Neuron (in vitro differentiated cells): ENCODE results near the gene CD99L2.

Experiments
- H2AFZ ChIP-seq: one replicate; pipeline ENCODE4 v1.6.1; 2013; ENCODE audit warnings: low read depth, mild to moderate bottlenecking, inconsistent platforms, low read length, moderate library complexity
- H3K27me3 ChIP-seq: one replicate; pipeline ENCODE4 v1.6.1; 2013; ENCODE audit warnings: low read length; ENCODE audit not compliant: insufficient read depth
- H3K36me3 ChIP-seq: one replicate; pipeline ENCODE4 v1.6.1; 2013; ENCODE audit warnings: low read length; ENCODE audit not compliant: insufficient read depth
- H3K4me1 ChIP-seq: one replicate; pipeline ENCODE4 v1.6.1; 2013; ENCODE audit warnings: low read length; ENCODE audit not compliant: insufficient read depth
- H3K4me3 ChIP-seq: 2 replicates; pipeline ENCODE4 v1.5.1; 2013; ENCODE audit warnings: mild to moderate bottlenecking, low read length, moderate library complexity
- H3K9me3 ChIP-seq: one replicate; pipeline ENCODE4 v1.6.1; 2013; ENCODE audit warnings: low read length

CD99L2 gene

DNA sequence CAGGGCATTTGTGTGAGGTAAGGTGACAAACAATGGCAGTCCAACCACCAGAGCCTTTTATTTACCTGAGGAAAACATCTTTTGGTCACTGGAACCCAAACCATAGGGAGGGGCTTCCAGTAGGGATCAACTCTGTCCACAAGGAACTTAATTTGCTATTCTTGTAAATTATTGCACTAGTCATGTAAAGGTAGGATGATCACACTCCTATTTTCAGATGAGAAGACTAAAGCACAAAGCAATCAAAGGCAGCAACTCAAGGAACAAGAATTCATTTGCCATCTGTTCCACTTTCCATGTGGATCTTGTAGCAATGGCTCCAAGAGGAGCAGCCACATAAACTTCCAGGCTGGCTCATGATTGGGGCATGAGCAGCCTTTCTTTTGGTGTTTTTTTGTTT lies 35.3 kb downstream of the CD99L2 start:
- no peaks in the 10 kb centered on the region for H3K27me3 ChIP-seq
- no peaks in the 10 kb centered on the region for H3K9me3 ChIP-seq
- H3K4me3 ChIP-seq: no peak overlapping the region
- H3K4me1 ChIP-seq: no peaks in the 10 kb centered on the region
- H3K36me3 ChIP-seq: no peaks in the 10 kb centered on the region
- H2AFZ ChIP-seq: no peak overlapping the region

- H2AFZ ChIP-seq: no peak overlapping the region
- no peaks in the 10 kb centered on the region for H3K9me3 ChIP-seq
- H3K4me1 ChIP-seq: no peaks in the 10 kb centered on the region
- H3K4me3 ChIP-seq: no peak overlapping the region
- no peaks in the 10 kb centered on the region for H3K36me3 ChIP-seq
- H3K27me3 ChIP-seq: no peaks in the 10 kb centered on the region
Observed at GRCh38 chrX:150857453-150857852, 41.0 kb downstream of the CD99L2 start.

DNA sequence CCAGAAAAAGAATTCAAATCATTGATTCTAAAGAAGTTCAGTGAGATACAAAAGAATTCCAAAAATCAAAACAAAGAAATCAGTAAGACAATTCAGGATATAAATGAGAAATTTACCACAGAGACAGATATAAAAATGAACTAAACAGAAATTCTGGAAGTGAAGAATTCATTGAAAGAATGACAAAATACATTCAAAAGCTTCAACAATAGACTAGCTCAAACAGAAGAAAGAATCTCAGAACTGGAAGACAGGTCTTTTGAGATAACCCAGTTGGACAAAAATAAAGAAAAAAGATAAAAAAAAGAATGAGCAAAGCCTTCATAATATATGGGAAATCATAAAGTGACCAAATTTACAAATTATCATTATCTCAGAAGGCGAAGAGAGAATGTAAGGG lies 41.7 kb downstream of the CD99L2 start:
- no peaks in the 10 kb centered on the region for H3K27me3 ChIP-seq
- no peak overlapping the region for H3K4me3 ChIP-seq
- H3K9me3 ChIP-seq: no peaks in the 10 kb centered on the region
- H3K4me1 ChIP-seq: no peaks in the 10 kb centered on the region
- no peak overlapping the region for H2AFZ ChIP-seq
- no peaks in the 10 kb centered on the region for H3K36me3 ChIP-seq

DNA sequence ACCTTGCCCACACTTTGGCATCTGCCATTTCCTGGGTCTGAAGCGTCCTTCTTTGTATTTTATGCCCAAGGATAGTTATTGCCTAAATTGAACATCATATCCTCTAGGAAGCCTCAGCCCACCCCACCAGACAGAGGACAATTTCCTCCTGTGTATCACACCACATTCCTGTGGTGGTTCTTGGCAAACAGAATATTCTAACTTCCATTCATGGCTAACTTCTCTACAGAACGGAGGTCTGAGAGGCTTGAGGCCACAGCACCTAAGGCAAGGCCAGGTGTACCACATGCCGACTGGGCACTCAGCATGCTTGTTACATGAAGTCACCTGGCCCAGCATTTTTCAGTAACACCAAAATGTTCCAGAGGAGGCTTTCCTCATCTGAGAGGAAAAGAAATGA lies 42.4 kb downstream of the CD99L2 start:
- Histone ChIP-seq H3K9me3 (no peaks in the 10 kb centered on the region), H3K4me1 (no peaks in the 10 kb centered on the region), H3K36me3 (no peaks in the 10 kb centered on the region), H3K27me3 (no peaks in the 10 kb centered on the region), H3K4me3 (no peak overlapping the region), H2AFZ (no peak overlapping the region)

- Histone ChIP-seq H3K36me3 (no peaks in the 10 kb centered on the region), H3K9me3 (no peaks in the 10 kb centered on the region), H2AFZ (no peak overlapping the region), H3K4me1 (no peaks in the 10 kb centered on the region), H3K4me3 (no peak overlapping the region), H3K27me3 (no peaks in the 10 kb centered on the region)
Observed at GRCh38 chrX:150854856-150855255, 43.6 kb downstream of the CD99L2 start.

- no peaks in the 10 kb centered on the region for H3K27me3 ChIP-seq
- H2AFZ ChIP-seq: no peak overlapping the region
- H3K4me3 ChIP-seq: no peak overlapping the region
- no peaks in the 10 kb centered on the region for H3K36me3 ChIP-seq
- H3K9me3 ChIP-seq: no peaks in the 10 kb centered on the region
- no peaks in the 10 kb centered on the region for H3K4me1 ChIP-seq
Observed at GRCh38 chrX:150849996-150850720, 48.3 kb downstream of the CD99L2 start.

- no peaks in the 10 kb centered on the region for H3K9me3 ChIP-seq
Observed at GRCh38 chrX:150849486-150849885, 49.0 kb downstream of the CD99L2 start.

DNA sequence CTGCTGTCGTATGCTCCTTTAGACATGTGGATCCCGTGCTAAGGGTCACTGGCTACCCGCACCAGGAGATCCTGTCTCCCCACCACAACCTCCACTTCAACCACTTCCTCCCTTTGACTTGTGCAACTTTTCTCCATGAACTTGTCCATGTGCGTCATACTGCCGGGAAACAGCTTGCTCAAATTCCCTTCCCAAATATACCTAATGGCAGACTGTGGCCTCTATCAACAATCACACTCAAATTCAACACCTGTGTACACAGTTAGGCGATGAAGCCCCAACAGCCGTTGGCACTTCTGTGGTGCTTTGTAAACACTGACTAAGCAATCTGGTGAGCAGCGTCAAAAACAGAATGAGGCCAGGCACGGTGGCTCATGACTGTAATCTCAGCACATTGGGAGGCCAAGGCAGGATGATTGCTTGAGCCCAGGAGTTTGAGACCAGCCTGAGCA lies 49.5 kb downstream of the CD99L2 start:
- Histone ChIP-seq H3K4me1 (no peaks in the 10 kb centered on the region), H3K36me3 (no peaks in the 10 kb centered on the region)

More at GRCh38 chrX:150849486-150849885, 49.0 kb downstream of the CD99L2 start:
- H2AFZ ChIP-seq: no peak overlapping the region
- H3K36me3 ChIP-seq: no peaks in the 10 kb centered on the region
- H3K4me3 ChIP-seq: no peak overlapping the region
- H3K4me1 ChIP-seq: no peaks in the 10 kb centered on the region
- H3K27me3 ChIP-seq: no peaks in the 10 kb centered on the region

GRCh38 chrX:150847088-150847487 lies 51.4 kb downstream of the CD99L2 start:
- Histone ChIP-seq H2AFZ (no peak overlapping the region), H3K27me3 (no peaks in the 10 kb centered on the region), H3K36me3 (no peaks in the 10 kb centered on the region), H3K4me1 (peaks cover 3% of the 10 kb centered on the region), H3K4me3 (no peak overlapping the region), H3K9me3 (no peaks in the 10 kb centered on the region)

More for the DNA sequence above, 49.5 kb downstream of the CD99L2 start:
- no peak overlapping the region for H3K4me3 ChIP-seq
- H3K27me3 ChIP-seq: no peaks in the 10 kb centered on the region
- H2AFZ ChIP-seq: no peak overlapping the region
- no peaks in the 10 kb centered on the region for H3K9me3 ChIP-seq

- no peaks in the 10 kb centered on the region for H3K27me3 ChIP-seq
- H3K4me1 ChIP-seq: peaks cover 6% of the 10 kb centered on the region
- no peaks in the 10 kb centered on the region for H3K9me3 ChIP-seq
- H3K36me3 ChIP-seq: no peaks in the 10 kb centered on the region
- H3K4me3 ChIP-seq: no peak overlapping the region
- H2AFZ ChIP-seq: no peak overlapping the region
Observed at GRCh38 chrX:150846130-150846529, 52.3 kb downstream of the CD99L2 start.

- Histone ChIP-seq H3K4me1 (peaks cover 6% of the 10 kb centered on the region), H3K36me3 (no peaks in the 10 kb centered on the region)
Observed at GRCh38 chrX:150845091-150845490, 53.4 kb downstream of the CD99L2 start.

GRCh38 chrX:150844016-150844415 lies 54.5 kb downstream of the CD99L2 start:
- Histone ChIP-seq H3K36me3 (no peaks in the 10 kb centered on the region), H3K27me3 (no peaks in the 10 kb centered on the region)

More at GRCh38 chrX:150845091-150845490, 53.4 kb downstream of the CD99L2 start:
- Histone ChIP-seq H2AFZ (no peak overlapping the region), H3K9me3 (no peaks in the 10 kb centered on the region), H3K27me3 (no peaks in the 10 kb centered on the region), H3K4me3 (no peak overlapping the region)

GRCh38 chrX:150842198-150842685 lies 56.2 kb downstream of the CD99L2 start:
- no peak overlapping the region for H3K4me3 ChIP-seq
- no peak overlapping the region for H2AFZ ChIP-seq
- no peaks in the 10 kb centered on the region for H3K9me3 ChIP-seq
- H3K4me1 ChIP-seq: peaks cover 6% of the 10 kb centered on the region
- H3K36me3 ChIP-seq: no peaks in the 10 kb centered on the region
- H3K27me3 ChIP-seq: no peaks in the 10 kb centered on the region

More at GRCh38 chrX:150844016-150844415, 54.5 kb downstream of the CD99L2 start:
- Histone ChIP-seq H3K4me3 (no peak overlapping the region), H3K9me3 (no peaks in the 10 kb centered on the region), H3K4me1 (peaks cover 6% of the 10 kb centered on the region), H2AFZ (no peak overlapping the region)
